SIG-M5 (cell line): ENCODE data around the gene ABCB8.

Experiments used
- DNase-seq: peaks from one replicate; lab custom pipeline; 2025; lab: John Stamatoyannopoulos, UW

ABCB8 gene

DNA sequence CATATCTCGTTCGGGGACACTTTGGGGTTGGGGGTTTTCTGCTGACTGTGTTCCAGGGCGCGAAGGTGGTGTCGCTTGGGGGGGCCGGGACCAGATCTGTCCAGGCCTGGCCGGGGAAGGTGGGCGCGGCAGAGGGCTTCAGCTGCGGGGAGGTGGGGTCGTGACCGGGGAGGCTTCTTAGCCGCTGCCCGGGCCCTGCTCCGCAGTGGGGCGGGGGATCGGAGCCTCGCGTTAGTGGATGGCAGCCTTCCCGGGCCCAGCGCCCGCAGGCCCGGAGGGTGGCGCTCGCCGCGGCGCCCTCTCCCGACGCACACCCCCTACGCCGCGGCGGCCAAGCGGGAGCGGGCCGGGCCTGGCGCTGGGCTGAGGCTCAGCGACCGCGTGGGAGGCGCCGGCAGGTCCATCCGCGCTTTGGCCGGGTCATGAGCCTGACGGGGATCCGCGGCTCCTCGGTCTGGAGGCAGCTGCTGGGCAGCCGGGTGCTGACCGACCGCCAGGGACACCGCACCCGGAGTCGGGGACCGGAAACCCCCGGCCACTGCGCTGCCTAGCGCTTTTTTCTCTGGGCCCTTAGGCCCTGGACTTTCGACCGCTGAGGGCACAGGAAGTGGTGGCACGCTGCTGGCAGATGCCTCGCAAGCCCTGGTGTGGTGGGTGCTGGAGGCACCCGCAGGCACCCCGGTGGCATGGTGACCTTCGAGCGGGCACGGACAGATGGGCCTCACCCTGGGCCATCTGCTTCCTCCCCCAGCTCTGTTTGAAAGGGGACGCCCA is 59.2 kb downstream of the ABCB8 start:
- no peak for DNase-seq

DNA sequence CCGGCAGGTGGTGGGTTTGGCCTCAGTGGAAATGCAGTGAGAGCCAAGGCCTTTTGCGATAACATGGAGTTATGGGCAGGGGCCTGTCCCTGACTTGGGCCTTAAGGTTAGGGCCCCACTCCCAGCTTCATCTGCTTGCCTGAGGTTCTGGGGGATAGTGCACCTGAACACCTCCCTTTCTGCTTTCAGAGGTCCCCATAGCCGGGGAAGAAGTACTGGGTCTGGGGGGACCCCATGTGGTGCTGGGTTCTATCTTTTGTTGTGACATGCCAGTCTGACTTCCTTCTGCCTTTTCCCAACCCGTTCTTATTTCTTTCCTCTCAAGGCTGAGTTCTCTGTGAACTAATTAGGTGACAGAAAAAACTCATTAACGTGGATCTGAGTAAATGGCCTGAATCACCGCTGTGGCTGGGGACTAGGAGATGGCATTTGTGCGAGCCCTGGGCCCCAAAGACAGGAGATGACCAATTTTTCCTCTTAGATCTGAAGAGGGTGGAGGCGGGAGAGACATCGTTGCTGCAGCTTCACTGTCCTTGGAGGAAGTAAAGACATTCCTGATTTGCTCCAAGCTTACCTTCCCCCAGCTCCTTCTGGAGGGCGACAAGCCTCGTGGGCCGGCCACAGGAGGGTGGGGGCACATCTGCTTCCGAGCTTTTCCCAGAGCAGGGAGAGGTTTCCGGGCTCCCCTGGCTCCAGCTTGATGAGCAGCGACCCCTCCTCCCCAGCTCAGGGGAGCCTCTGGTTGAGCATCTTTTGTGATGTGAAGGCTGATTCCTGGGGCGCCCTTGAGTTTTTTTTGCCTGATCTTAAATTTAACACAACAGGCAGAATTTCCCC is 60.0 kb downstream of the ABCB8 start:
- DNase-seq: no peak

DNA sequence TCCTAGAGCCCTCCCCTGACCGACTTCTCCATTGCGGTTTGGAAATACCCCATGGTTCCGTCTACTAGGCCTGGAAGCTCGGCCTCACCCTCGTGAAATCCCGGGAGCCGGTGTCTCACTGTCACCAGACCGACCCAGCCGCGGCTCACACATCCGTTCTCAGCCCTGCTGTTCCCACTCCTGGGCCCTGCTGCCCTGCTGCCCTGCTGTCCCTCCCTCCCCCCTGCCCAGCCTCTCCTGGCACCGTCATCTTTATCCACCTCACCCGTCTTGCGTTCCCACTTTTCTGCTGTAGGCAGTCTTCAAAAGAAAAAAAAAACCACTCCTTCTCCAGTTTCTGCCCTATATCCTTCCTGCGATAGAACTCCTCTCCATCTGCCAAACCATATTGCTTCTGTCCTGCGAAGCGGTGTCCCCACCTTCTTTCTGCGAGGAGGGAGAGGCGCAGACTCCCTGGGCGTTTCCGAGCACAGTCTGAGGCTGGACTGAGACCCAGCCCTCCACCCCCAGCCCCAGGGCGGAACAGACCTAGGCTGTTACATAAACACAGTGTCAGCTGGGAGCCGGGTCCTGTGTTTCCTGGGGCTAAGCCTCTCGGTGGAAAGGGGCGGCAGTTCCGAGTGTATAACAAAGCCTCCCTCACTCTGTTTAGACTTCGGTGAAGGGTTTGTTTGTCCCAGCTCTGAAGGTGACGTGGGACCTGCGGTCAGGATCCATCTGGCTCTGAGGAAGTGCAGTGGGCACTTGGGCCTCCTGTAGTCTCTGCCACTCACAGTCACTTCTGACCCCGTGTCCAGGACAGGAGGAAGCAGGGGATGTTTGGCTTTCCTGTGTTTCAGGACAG is 60.8 kb downstream of the ABCB8 start:
- DNase-seq: no peak

DNA sequence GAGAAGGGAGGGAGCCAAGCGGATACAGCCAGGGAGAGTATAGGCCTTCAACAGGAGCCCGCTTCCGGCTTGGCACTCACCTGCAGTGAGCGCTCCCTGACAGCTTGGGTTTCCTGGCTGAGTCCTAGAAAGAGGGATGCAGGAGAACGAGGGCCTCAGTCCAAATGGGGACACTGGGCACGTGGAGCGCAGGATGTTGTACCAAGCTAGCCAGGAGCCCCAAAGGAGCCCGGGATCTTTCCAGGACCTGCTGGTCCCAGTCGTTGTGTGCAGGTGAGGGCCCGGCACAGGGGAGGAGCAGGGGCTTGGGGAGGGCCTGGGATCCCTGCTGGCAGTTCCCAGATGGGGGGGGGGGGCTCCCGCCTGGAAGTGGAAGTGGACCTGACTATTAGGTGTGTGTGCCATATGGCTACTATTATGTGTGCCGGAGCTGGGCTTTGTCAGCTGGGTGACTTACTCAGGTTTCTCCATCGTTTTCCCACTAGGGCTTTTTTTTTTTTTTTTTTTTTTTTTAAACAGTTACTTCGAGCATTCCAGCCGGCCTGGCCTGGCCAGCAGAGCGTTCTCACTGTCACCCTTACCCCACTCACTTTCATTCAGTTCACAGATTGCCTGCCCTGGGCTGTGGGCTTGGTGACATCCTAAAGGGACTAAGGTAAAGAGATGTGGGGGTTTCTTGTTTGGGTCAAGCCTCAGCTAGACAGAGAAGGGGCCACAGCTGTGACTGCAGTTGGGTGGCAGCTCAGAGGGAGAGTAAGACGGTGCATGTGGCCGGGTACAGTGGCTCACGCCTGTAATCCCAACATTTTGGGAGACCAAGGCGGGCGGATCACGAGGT is 61.9 kb downstream of the ABCB8 start:
- no peak for DNase-seq

DNA sequence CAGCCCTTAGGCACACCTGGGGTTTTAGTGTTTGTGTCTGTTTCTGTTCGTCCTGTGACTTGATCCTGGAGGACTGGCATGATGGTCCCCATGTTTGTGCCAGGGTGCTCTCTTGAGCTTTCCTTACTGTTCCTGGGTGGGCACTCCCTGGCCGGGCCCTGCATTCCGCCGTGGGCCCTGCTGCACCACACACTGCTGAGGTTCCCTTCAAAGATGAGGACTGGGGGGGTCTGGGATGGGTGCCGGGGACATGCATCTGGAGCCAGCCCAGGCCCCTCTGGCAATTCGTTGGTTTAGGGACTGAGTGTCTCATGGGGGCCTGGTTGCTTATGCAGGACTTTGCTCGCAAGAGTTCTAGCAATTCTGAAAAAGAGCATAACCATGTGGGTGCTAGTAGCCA is 62.8 kb downstream of the ABCB8 start:
- DNase-seq: no peak

DNA sequence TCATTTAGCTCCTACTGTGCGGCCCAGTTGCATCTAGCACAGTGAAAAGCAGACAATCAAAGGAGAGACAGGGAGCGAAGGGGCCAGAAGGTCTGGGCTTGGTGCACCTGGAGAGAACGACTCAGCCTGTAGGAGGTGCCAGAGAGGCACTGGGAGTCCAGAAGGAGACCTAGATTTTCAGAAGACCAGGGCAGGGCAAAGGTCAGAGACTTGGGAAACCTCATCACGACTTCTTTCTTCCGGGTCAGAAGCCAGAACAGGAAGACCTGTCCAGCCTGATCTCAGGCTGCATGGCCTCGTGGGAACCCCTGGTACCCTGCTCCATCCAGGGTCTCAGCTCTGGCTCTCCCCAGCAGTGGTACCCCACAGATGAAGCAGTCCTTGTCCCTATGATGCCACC is 63.2 kb downstream of the ABCB8 start:
- no peak for DNase-seq

DNA sequence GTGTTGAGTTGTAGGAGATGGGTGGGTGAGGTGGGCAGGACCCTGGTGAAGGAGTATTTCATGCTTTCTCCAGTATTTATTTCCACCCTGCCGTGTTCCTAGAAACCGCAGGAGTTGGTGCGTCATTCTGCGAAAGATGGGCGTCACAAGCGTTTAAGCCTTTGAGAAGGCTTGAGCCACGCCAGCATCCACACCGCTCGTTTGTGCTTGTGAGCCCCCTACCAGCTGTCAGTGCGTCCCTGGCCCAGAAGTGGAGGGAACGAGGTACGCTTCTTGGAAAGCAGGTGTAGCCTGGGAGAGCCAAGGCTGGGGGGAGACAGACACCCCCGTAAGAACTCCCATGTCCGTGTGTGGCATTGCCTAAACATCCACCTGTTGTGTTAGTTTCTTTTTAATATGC is 63.7 kb downstream of the ABCB8 start:
- DNase-seq: no peak

DNA sequence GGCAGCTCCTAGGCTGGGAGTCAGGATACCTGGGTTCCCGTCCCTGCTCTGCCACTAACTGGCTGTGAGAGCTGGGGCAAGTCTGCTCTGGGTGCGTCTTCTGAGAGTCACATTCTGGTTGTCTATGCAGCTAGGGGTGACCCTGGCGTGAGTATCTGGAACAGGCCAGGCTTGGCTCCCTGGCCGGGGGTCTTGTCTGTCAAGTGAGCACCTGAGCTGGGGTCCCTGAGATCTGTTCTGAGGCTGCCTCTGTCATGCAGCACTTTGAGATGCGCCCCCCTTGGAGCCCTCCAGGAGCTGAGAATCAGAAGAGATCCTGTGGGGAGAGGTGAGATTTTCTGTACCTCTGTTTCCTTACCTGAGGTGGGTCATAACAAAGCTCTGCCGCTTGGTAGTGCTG is 65.5 kb downstream of the ABCB8 start:
- DNase-seq: no peak

DNA sequence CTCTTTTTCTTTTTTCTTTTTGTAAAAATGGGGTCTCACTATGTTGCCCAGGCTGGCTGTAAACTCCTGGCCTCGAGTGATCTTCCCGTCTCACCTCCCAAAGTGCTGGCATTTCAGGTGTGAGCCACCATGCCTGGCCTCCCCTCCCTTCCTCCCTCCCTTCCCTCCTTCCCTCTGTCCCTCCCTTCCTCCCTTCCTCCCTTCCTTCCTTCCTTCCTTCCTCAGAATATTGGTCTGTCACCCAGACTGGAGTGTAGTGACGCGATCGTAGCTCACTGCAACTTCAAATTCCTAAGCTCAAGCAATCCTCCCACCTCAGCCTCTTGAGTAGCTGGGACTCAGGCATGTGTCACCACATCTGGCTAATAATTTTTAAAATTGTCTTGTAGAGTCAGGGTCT is 66.4 kb downstream of the ABCB8 start:
- no peak for DNase-seq

DNA sequence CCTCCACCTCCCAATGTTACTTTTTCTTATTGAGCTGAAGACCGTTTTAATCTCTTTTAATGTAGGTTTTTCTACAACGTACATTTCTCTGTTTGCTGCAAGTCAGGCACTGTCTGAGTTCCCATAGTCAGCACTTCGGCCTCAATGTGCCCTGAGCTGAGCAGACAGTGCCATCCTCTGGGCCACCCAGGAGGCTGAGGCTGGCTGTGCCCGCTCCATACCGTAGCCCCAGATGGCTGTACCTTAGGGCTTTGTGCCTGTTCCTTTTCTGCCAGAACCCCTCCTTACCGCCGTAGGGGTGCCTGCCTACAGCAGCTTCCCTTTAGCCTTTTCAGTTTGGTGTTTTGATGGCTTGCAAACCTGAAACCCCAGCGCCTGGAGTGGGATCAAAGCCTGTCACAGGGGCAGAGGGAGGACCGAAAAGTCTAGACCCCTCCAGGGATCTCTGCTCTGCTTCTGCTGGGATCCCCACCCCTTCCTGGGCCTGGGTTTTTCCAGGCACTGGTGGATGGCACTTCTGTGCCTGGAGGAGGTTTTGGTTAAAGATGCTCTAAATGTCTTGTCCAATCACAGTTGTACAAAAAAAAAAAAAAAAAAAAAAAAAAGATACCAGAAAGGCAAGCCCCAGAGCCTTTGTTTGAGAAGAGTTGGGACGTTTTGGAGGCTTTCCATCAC is 67.0 kb downstream of the ABCB8 start:
- no peak for DNase-seq

DNA sequence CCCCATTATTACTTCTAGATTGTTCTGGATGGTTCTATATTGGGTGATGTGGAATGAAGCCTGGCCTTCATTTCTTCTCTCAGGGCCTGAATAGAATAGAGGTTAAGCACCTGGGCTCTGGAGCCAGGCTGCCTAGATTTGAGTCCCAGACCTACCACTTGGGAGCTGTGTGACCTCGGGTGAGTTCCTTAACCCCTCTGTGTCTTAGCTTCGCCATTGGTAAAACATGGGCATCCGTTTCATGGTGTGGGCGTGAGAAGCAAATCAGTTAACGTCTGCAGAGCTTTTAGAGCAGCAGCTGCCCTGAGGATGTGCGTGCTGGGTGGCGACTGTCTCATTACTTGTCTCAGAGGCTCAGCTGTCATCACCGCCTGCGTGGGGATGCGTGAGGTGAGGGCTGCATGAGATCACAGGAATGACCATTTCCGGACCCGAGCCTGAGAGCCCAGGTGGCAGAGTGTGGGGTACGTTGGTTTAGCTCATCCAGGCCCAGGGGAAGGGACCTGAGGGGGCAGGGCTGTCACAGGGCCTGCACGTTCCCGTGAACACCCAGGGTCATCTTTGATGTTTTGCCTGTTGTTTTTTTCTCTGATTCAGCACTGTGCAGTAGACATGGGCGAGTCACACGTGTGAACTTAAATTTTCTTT is 67.7 kb downstream of the ABCB8 start:
- no peak for DNase-seq
